GM19239 (cell line): ENCODE results near the gene TYMP.

ENCODE experiments used
- DNase-seq: peaks from one replicate; pipeline ENCODE4 v3.0.0; 2011; ENCODE audit warnings: low spot score; ENCODE audit not compliant: insufficient read length
- FAIRE-seq: peaks from 2 replicates; lab custom pipeline; 2011; peaks lifted over from hg19 to GRCh38; lab: Jason Lieb, UNC

TYMP gene

DNA sequence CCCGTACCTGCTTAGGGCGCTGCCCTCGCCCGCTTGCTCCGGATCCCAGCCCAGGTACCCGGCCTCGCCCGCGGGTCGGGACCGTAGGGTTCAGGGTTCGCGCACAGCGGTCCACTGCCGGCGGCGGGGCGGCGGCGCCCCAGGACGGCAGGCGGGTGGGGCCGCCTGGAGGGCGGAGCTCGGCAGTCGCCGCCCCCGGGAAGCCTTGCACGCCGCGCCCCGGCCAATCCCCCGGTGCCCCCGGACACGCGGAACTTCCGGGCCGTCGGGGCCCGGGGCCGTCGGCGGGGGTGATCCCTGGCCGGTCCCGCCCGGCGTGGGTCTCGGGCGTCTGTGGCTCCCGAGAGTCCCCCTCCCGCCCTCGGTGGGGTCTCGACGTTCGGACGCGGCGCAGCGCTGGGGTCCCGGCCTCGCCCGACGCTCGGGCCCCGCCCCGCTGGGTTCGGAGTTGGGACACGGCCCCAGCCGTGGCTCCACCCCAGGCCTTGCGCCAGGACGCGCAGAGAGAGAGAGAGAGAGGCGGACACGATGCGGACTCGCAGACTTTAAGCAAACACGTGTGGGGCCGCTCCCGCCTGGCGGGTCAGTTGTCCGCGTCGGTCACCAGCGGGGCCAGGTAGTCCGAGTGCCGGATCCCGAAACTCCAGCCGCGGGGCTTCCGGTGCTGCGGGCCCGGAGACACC is at the start of gene TYMP:
TSS of gene TYMP (minus strand) at position 116 of the 683 bp plus-strand sequence. CDS start 303 bp downstream, outside the sequence.
- peak; percentile 73 for FAIRE-seq
- no peak for DNase-seq

DNA sequence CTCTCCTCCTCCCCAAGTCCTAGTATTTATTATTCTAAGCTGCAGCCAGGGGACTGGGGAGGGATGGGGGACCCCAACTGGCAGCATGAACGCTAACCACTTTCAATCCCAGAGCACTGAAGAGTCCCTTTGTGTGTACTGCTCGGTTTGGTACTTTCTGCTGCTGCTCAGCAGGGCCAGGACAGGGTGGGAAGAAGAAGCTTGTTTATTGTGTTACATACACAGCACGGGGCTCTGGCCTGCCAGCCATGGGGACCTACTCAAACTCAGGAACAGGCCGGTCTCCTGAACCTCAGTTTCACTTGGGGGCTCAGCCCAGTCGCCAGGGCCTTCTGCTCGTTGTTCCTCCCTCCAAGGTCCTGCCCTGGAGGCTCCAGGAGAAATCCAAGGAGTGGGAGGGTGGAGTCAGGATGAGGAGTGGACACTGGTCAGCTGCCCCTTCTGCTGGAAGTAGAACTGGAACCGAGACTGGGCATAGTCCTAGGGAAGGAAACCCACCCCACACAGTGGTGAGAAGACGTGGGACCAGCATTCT is 49.0 kb upstream of the TYMP start:
- FAIRE-seq: no peak
- DNase-seq: no peak

- FAIRE-seq (no peak), DNase-seq (no peak)
Observed at GRCh38 chr22:50577987-50578775, 48.4 kb upstream of the TYMP start, which contains the start of gene CPT1B. Gene CPT1B (minus strand): TSS chr22:50578427. CDS start chr22:50577915, 512 bp downstream.

- DNase-seq: no peak
- FAIRE-seq: no peak
Observed at GRCh38 chr22:50577697-50577986, 47.8 kb upstream of the TYMP start.

GRCh38 chr22:50576806-50577696 is 47.2 kb upstream of the TYMP start:
- DNase-seq (no peak), FAIRE-seq (no peak)

- FAIRE-seq (no peak), DNase-seq (no peak)
Observed at GRCh38 chr22:50576070-50576469, 46.3 kb upstream of the TYMP start.

- DNase-seq: no peak
Observed at GRCh38 chr22:50575426-50575941, 45.7 kb upstream of the TYMP start.

DNA sequence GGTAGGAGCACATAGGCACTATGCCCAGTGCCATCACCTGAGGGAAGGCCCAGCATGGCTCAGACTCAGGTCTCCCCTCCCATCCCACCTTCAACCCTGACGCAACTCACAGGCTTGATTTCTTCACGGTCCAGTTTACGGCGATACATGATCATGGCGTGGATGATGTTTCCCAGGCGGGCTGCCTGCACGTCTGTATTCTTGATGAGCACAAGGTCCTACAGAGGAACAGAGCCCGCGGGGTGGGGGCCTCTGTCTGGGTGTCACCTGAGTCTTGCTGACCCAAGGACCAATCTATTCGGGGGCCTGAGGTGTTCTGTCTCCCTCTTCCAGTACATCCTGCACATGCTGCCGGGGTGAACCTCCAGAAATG is 44.6 kb upstream of the TYMP start:
- no peak for DNase-seq
- FAIRE-seq: no peak

More at GRCh38 chr22:50575426-50575941, 45.7 kb upstream of the TYMP start:
- FAIRE-seq: no peak

DNA sequence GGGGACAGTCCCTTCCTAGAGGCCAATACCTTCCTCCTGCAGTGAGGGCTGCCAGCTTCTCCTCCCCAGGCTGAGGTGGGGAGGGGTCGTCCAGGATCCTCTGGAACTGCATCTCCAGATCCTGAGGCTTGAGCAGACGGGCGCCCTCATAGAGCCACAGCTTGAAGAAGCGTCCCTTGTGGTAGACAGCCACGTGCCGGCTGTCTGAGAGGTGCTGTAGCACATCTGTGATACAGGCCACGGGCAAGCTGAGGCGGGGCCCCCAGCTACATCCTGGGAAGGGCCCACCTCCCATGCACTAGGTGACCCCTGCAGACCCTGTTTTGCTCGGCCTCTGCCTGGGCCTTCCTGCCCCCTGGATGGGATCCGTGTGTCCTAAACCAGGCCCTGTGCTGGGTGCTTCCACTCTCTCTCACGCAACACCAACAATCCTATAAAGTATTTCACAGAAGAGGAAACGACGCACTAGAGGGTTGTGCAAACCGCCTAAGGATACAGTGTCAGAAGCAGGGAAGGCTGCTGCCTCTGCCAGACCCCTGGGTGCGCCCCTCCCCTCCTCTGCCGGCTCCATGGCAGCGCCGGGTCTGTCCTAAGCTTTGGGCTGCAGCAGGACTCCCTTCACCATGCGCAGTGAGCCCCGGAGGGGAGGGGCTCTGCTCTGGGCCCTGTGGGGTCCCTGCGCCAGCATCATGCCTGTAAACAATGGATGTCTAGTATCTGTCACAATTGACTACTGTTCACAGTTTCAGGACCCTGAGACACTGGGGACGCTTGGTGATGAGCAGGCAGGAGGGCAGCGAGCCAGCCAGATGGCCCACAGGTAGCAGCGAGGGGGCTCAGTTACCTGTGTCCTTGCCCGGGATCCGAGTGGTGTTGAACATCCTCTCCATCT is 43.9 kb upstream of the TYMP start:
- no peak for FAIRE-seq
- no peak for DNase-seq

- DNase-seq: no peak
Observed at GRCh38 chr22:50572965-50573364, 43.2 kb upstream of the TYMP start.

DNA sequence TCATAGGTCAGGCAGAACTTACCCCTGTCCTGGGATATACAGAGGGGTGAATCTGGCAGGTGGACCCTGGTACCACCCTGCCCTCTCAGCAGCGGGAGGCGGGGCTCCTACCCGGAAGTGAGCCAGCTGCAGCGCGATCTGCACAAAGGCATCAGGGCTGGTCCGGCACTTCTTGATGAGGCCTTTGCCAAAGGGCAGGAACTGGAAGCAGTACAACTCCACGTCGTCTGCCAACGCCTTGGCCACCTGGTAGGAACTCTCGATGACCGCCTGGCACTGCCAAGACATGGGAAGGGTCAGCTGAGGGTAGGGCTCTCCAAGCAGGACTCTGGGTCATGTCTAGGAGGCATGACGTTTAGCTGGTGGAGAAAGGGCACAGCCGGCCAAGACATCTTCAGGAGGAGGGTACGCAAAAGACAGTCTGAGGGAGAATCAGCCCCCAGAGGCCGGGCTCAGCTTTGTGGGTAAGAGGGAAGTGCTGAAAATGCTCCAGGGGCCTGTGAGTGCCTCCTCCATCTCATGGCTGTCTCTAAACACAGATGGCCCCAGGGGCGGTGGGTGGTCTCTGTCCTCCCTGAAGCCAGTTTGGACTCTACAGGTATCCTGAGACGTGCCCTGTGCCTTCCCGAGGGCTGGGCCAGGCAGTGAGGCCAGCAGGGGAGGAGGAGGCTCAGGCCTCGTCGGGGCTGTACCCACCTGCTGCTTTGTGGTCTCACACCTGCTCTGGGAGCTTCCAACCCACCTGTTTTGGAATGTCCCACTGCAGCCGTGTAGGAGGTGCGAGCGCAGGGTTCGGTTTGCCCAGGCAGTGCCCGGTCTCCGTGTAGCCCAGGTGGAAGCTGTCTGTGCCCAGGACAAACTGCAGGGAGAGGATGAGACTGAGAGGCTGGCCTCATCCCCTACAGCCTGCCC is 41.7 kb upstream of the TYMP start:
- DNase-seq: no peak
- no peak for FAIRE-seq

More at GRCh38 chr22:50572965-50573364, 43.2 kb upstream of the TYMP start:
- FAIRE-seq: no peak

DNA sequence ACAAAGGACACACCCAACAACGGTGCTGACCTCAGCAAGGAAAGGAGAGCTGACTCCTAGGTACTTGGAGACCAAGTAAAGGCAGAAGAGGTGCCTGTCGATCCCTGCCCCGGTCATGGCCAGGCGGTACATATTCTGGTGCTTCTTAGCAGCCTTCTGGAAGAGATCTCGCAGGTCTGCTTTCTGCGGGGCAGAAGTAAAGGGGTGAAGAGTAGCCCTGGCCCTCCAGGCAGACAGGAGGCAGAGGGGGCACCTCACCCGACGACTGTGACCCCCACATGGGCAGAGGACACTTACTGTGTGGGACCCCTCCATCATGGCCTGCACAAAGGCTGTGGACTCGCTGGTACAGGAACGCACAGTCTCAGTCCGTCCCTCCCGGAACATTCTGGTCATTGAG is 41.0 kb upstream of the TYMP start:
- DNase-seq: no peak
- no peak for FAIRE-seq

DNA sequence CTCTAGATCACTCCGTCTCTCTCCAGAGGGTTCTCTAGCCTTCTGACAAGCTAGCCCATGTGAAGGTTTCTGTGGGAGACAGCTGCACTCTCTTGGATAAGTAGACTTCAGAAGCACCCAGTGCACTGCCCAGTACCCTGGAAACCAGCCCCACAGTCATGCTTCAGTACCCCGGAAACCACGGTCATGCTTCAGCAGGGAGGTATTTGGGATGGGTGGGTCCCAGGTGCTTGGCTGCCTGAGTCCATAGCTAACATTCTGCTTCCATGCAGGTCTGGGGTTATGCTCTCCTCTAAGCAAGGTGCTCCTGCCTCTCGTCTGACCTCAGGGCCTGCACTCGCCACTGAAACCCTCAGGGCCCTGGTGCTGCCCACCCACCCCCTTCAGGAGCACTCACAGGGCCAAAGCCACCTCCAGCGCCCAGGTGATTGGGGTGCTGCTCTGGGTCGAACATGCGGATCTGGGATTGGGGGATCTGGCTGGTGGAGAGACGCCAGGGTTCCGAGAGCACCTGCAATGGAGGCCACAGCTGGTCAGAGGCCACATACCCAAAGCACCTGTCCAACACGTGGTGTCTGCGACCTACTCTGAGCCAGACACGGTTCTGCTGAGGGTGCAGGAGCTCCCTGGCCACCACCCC is 40.2 kb upstream of the TYMP start:
- DNase-seq: no peak
- FAIRE-seq: peak; percentile 51

DNA sequence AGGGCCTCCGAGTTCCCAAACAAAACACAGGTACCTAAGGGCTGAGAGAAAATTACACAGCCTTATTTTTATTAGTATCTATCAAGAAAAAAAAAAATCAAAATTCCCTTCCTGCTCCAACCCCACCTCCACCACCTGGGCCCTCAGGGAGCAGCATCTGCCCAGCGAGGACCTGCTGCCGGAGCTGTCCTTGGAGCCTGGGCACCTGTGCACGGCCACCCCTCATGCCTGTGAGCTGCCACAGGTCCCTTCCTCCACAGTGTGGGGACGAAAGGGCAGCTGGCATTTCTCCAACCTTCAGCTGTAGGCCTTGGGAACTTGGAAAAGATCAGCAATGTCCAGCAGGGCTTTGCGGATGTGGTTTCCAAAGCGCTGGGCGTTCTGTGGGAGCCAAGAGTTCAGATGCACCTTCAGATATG is 39.2 kb upstream of the TYMP start:
- DNase-seq (no peak), FAIRE-seq (no peak)

GRCh38 chr22:50568626-50569025 is 38.8 kb upstream of the TYMP start:
- no peak for FAIRE-seq
- DNase-seq: no peak

DNA sequence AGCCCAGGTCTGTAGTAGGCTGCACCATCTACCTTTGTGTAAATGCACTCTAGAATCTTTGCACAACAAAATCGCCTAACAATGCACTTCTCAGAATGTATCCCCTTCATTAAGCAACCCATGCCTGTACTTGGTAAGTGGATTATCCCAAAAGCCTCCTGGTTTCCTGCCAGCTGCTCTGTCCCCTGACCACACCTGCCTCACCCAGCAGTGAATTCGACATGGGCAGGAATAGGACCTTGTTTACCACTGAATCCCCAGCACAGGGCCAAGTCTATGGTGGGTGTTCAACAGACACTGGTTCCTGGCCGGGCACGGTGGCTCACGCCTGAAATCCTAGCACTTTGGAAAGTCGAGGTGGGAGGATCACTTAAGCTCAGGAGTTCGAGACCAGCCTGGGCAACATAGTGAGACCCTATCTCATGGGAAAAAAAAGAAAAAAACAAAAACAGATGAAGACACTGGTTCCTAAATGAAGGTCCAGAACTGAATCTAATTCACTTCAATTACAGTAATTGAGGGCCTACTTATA is 38.0 kb upstream of the TYMP start:
- DNase-seq (no peak), FAIRE-seq (no peak)

GRCh38 chr22:50564289-50564688 is 34.5 kb upstream of the TYMP start:
- DNase-seq (no peak), FAIRE-seq (no peak)
